GM12865 (cell line): Measurements from ENCODE around the gene TM4SF1.

ENCODE experiments used
- DNase-seq: peaks from one replicate; pipeline ENCODE4 v3.0.0; 2010; ENCODE audit warnings: low read depth
- H3K4me3 ChIP-seq: 2 replicates; pipeline ENCODE4 v1.5.1; 2011; ENCODE audit warnings: mild to moderate bottlenecking, low read depth, low read length, control low read depth
- CTCF ChIP-seq: IDR thresholded peaks from 2 replicates; pipeline ENCODE4 v1.5.1; 2011; ENCODE audit warnings: low read length, control low read depth, low read depth, inconsistent platforms; ENCODE audit not compliant: insufficient read depth; ENCODE audit errors: missing control alignments

The TM4SF1 gene

GRCh38 chr3:149321136-149321535 lies 56.3 kb downstream of the TM4SF1 start:
- no peak overlapping the region for H3K4me3 ChIP-seq
- DNase-seq, result no peak
- TF ChIP-seq CTCF, result no peak

GRCh38 chr3:149319750-149320149 lies 57.7 kb downstream of the TM4SF1 start:
- no peak overlapping the region for H3K4me3 ChIP-seq
- no peak for DNase-seq
- TF ChIP-seq CTCF, result no peak
